ENCODE results near the gene PRR18. TPM values are rescaled to one million over a fixed set of nuclear protein-coding genes. Genes with fewer than 3 reads are reported as not detected.

PRR18 gene
- total RNA-seq, 2 donors from 2014 or later = not detected

GRCh38 chr6:166336847-166337246 is 28.7 kb upstream of the PRR18 start:
- H3K36me3 ChIP-seq = no peaks in the 10 kb centered on the region
- no peaks in the 10 kb centered on the region for H3K27me3 ChIP-seq
- no peak overlapping the region for H3K27ac ChIP-seq
- no peak for DNase-seq (ENCODE audit: low spot score)
- TF ChIP-seq CTCF (IDR thresholded peaks at IDR 0.05) = no peak
- no peak overlapping the region for H3K4me3 ChIP-seq
- H3K4me1 ChIP-seq = peaks cover 0 to 48% of the 10 kb centered on the region in 2 donors
- H3K9me3 ChIP-seq = no peaks in the 10 kb centered on the region

DNA sequence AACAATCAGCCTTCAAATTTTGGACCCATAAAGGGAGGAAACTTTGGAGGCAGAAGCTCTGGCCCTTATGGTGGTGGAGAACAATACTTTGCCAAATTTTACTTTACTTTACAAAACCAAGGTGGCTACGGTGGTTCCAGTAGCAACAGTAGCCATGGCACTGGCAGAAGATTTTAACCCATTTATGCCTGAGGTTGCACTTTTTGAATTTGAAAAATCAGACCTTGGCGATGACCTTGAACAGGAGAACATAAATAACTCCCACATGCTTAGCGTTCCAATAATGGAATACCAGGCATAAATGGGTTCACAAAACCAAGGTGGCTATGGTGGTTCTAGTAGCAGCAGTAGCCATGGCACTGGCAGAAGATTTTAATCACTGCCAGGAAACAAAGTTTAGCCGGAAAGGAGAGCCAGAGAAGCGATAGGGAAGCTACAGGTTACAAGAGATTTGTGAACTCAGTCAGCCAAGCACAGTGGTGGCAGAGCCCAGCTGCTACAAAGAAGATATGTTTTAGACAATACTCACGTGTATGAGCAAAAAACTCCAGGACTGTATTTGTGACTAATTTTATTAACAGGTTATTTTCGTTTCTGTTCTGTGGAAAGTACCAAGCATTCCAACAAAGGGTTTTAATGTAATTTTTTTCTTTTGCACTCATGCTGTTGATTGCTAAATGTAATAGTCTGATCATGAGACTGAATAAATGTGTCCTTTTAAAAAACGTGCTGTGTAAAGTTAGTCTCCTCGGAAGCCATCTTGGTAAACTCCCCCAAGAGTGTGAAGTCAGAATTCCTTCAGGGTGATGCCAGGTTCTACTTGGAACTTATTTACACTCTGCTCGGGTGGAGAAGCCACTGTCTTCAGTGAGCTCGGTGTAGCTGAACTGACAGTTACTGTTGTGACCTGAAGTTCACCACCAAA is 27.4 kb upstream of the PRR18 start:
- no peak for DNase-seq (ENCODE audit: low spot score)
- H3K27ac ChIP-seq = no peak overlapping the region
- peaks cover 0 to 41% of the 10 kb centered on the region in 2 donors for H3K4me1 ChIP-seq
- no peaks in the 10 kb centered on the region for H3K27me3 ChIP-seq
- no peaks in the 10 kb centered on the region for H3K36me3 ChIP-seq
- H3K4me3 ChIP-seq = no peak overlapping the region
- H3K9me3 ChIP-seq = no peaks in the 10 kb centered on the region
- TF ChIP-seq CTCF (IDR thresholded peaks at IDR 0.05) = no peak

GRCh38 chr6:166334878-166335277 is 26.7 kb upstream of the PRR18 start:
- Histone ChIP-seq H3K36me3 (no peaks in the 10 kb centered on the region), H3K27me3 (no peaks in the 10 kb centered on the region), H3K9me3 (no peaks in the 10 kb centered on the region), H3K27ac (no peak overlapping the region), H3K4me3 (no peak overlapping the region), H3K4me1 (peaks cover 0 to 40% of the 10 kb centered on the region in 2 donors)
- no peak for DNase-seq (ENCODE audit: low spot score)
- no peak for TF ChIP-seq CTCF (IDR thresholded peaks at IDR 0.05)

- no peaks in the 10 kb centered on the region for H3K9me3 ChIP-seq
- no peak for DNase-seq (ENCODE audit: low spot score)
- peaks cover 7% of the 10 kb centered on the region for H3K36me3 ChIP-seq
- no peak for TF ChIP-seq CTCF (IDR thresholded peaks at IDR 0.05)
- no peak overlapping the region for H3K4me3 ChIP-seq
- H3K27ac ChIP-seq = no peak overlapping the region
- no peaks in the 10 kb centered on the region for H3K27me3 ChIP-seq
- H3K4me1 ChIP-seq = peaks cover 0 to 25% of the 10 kb centered on the region in 2 donors
Observed at GRCh38 chr6:166333172-166333995, 25.2 kb upstream of the PRR18 start.

DNA sequence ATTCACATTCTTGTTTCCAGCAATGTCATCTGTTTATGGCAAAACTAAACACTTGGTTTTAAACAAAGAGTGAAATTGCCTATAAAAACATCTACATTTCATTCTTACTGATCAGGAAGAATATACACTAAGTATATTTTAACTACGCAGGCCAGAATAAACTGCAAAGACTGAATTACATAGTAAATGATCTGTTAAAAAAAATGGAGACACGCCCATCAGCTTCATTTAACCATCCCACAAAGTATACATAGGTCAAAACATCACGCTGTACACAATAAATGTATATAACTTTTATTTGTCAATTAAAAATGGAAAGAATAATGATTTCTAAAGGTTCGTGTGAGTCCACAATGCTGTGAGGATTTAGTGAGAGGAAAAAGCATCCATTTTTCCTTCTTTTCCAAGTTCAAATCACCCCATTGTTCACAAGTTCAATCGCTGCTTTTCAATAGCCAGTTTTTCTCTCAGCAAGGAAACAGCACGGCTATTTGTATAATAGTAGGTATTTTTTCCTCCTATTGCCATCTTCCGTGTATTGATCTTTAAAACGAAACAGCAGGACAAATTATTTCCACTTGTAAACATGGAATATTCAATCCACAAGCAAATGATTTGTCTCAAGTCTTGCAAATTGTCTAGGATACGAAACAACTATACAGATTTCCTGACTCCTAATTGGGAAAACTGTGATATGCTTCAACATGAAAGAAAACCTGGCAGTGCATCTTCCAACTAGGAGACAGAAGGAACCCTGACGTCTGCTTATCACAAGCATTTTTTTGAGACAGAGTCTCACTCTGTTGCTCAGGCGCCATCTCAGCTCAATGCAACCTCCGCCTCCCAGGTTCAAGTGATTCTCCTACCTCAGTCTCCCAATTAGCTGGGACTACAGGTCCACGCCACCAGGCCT is 23.6 kb upstream of the PRR18 start:
- peaks cover 0 to 20% of the 10 kb centered on the region in 2 donors for H3K4me1 ChIP-seq
- no peak overlapping the region for H3K4me3 ChIP-seq
- no peaks in the 10 kb centered on the region for H3K9me3 ChIP-seq
- no peak for TF ChIP-seq CTCF (IDR thresholded peaks at IDR 0.05)
- peaks cover 19% of the 10 kb centered on the region for H3K36me3 ChIP-seq
- no peaks in the 10 kb centered on the region for H3K27me3 ChIP-seq
- DNase-seq (ENCODE audit: low spot score) = no peak
- no peak overlapping the region for H3K27ac ChIP-seq

All from right atrium auricular region (tissue), 2 donors.